ENCODE results near the gene MALRD1.

MALRD1 gene

GRCh38 chr10:19048489-19048888 is at the start of gene MALRD1:
Gene MALRD1 (plus strand): TSS chr10:19048801. CDS start chr10:19048939, 138 bp downstream.
- DNase-seq (ENCODE audit: low read depth) = no peak
- TF ChIP-seq CTCF (conservative IDR thresholded peaks at IDR 0.05; ENCODE audit: control insufficient read depth, insufficient read depth, low read depth, low read length) = no peak
- H3K4me3 ChIP-seq (ENCODE audit: control insufficient read depth, low read depth, low read length) = no peak within 1 kb of the TSS

- no peak for TF ChIP-seq CTCF (conservative IDR thresholded peaks at IDR 0.05; ENCODE audit: control insufficient read depth, insufficient read depth, low read depth, low read length)
- DNase-seq (ENCODE audit: low read depth) = no peak
- no peak overlapping the region for H3K4me3 ChIP-seq (ENCODE audit: control insufficient read depth, low read depth, low read length)
Measured at GRCh38 chr10:19003341-19003740, 45.3 kb upstream of the MALRD1 start.

GRCh38 chr10:19012111-19012510 is 36.5 kb upstream of the MALRD1 start:
- H3K4me3 ChIP-seq (ENCODE audit: control insufficient read depth, low read depth, low read length) = no peak overlapping the region
- TF ChIP-seq CTCF (conservative IDR thresholded peaks at IDR 0.05; ENCODE audit: control insufficient read depth, insufficient read depth, low read depth, low read length) = no peak
- no peak for DNase-seq (ENCODE audit: low read depth)

DNA sequence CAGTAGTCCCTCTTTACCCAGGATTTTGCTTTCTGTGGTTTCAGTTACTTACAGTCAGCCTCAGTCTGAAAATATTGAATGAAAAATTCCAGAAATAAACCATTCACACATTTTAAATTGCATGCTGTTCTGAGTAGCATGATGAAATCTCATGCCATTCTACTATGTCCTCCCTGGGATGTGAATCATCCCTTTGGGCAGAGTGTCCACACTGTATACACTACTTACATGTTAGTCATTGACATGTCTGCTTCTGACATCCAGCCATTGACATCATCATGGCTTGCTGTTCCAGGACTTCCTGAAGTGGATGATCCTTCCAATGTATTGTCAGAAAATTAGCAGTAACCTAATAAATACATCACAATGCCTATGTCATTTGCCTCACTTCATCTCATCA is 34.6 kb upstream of the MALRD1 start:
- no peak overlapping the region for H3K4me3 ChIP-seq (ENCODE audit: control insufficient read depth, low read depth, low read length)
- no peak for TF ChIP-seq CTCF (conservative IDR thresholded peaks at IDR 0.05; ENCODE audit: control insufficient read depth, insufficient read depth, low read depth, low read length)
- DNase-seq (ENCODE audit: low read depth) = peak; percentile 64

- DNase-seq (ENCODE audit: low read depth) = no peak
- H3K4me3 ChIP-seq (ENCODE audit: control insufficient read depth, low read depth, low read length) = no peak overlapping the region
- no peak for TF ChIP-seq CTCF (conservative IDR thresholded peaks at IDR 0.05; ENCODE audit: control insufficient read depth, insufficient read depth, low read depth, low read length)
Measured at GRCh38 chr10:19014498-19014897, 34.1 kb upstream of the MALRD1 start.

- TF ChIP-seq CTCF (conservative IDR thresholded peaks at IDR 0.05; ENCODE audit: control insufficient read depth, insufficient read depth, low read depth, low read length) = no peak
- DNase-seq (ENCODE audit: low read depth) = no peak
Measured at GRCh38 chr10:19017116-19017890, 31.3 kb upstream of the MALRD1 start.

More at GRCh38 chr10:19017116-19017890, 31.3 kb upstream of the MALRD1 start:
- no peak overlapping the region for H3K4me3 ChIP-seq (ENCODE audit: control insufficient read depth, low read depth, low read length)
